GM18861 (cell line): Measurements from ENCODE around the gene ZNF468.
"Not testable (repeated sequence)": the region's sequence is repeated elsewhere in the genome, so short reads cannot be mapped to it uniquely, and the experiment has no call there.

Source experiments
- ATAC-seq: cut with Tn5 transposase; IDR thresholded peaks from one replicate; pipeline ENCODE4 v1.9.1; 2021; ENCODE audit not compliant: unreplicated experiment

Gene ZNF468

DNA sequence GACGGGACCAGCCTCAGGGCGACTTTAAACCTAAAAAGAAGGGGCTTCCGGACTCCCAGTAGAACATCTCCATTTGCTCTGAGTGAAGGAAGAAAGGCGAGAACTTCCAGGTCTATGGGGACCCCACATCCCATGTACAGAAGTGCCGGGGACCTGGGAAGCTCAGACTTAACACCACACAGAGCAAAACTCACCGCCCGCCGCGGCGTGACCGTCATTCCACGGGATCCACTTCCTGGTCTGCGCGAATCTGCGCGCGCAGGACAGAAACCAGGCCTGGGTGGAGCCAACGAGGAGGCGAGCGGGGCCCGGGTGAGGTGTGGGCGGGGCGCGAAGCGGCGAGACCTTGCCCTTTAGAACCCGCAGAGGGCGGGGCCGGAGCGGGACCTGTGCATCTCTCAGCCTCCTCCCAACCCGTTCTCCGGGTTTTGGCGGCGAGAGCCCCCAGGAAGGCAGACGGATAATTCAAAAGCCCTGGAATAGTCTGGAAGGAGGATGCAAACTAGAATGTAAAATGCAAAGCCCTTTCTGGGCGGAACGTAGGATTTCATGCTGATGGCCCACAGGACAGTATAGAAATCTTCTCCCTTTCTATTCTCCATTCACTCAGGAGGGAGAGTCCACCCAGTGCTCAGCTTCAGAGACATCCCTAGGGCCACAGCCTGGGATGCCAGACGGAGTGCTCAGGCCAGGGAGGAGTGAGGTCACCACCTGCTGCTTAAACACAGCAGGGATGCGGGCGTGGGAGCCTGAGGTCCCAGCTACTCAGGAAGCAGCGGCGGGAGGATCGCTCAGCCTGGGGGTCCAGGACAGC, at the start of gene ZNF468:
ZNF468 (minus strand) TSS at position 242 of the 814 bp plus-strand sequence. CDS start 3,347 bp downstream, outside the sequence.
- ATAC-seq = peak; percentile 91

DNA sequence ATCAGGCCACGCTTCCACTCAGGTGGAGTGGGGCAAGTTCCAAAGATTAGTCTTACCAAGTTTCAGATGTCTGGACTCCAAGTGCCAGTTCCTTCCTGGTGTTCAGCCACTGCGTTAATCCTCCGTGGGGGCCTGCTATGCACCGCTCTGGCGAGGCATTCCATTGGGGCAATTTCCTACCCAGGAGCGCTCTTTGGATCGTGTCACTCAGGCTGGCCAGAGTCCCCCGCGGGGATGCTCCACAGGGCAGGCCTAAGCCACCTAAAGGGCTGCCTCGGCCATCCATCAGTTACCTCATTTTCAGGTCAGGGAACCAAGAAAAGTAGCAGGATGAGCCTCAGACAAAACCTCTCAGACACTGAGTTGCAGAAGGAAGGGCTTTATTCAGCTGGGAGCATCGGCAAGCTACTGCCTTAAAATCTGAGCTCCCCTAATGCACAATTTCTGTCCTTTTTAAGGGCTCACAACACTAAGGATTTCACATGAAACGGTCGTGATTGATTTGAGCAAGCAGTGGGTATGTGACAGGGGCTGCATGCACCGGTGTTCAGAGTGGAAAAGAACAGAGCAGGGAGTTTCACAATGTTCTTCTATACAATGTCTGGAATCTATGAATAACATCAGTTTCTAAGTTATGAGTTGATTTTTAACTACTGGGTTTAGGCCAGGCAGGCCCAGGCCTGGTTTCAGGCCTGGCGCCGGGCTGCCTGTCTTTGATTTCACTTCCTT, 46.8 kb upstream of the ZNF468 start:
- ATAC-seq = not testable (repeated sequence)

DNA sequence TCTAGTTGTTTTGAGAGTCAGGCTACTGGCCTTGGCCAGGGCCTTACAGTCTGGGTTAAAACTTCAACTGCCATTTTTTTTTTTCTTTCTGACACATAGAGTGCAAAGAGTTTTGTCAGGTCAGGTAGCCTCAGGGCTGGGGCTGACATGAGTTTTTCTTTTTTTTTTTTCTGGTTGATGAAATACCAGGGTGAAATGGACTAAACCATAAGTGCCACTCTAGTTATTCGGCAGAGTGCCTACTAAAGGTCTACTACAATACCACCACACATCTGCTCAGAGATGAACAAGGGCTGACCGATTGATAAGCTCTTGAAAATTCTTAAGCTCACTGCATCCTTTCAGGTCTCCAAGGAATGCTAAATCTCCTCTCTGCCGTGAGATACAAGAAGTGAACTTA, 44.4 kb upstream of the ZNF468 start:
- ATAC-seq = no peak

DNA sequence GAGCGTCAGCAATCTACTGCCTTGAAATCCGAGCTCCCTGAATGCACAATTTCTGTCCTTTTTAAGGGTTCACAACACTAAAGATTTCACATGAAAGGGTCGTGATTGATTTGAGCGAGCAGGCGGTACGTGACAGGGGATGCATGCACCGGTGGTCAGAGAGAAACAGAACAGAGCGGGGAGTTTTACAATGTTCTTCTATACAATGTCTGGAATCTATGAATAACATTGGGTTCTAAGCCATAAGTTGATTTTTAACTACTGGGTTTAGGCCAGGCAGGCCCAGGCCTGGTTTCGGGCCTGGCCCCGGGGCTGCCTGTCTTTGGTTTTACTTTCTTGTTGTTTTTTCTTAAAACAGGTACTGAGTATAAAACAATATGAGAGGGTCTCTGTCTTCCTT, 41.2 kb upstream of the ZNF468 start:
- not testable (repeated sequence) for ATAC-seq

DNA sequence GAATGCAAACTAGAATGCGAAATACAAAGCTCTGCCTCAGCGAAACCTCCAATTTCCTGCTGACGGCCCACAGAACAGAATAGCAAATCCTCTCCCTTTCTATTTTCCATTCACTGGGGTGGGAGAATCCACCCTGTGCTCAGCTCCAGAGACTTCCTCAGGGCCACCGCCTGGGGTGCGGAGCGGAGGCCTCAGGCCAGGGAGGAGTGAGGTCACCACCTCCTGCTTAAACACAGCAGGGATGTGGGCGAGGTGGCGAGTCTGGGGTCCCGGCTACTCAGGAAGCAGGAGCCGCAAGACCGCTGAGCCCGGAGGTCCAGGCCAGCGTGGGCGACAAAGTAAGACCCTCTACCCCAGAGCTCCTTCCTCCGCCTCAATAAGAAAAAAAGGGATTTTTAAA, 40.7 kb upstream of the ZNF468 start:
- ATAC-seq = no peak

DNA sequence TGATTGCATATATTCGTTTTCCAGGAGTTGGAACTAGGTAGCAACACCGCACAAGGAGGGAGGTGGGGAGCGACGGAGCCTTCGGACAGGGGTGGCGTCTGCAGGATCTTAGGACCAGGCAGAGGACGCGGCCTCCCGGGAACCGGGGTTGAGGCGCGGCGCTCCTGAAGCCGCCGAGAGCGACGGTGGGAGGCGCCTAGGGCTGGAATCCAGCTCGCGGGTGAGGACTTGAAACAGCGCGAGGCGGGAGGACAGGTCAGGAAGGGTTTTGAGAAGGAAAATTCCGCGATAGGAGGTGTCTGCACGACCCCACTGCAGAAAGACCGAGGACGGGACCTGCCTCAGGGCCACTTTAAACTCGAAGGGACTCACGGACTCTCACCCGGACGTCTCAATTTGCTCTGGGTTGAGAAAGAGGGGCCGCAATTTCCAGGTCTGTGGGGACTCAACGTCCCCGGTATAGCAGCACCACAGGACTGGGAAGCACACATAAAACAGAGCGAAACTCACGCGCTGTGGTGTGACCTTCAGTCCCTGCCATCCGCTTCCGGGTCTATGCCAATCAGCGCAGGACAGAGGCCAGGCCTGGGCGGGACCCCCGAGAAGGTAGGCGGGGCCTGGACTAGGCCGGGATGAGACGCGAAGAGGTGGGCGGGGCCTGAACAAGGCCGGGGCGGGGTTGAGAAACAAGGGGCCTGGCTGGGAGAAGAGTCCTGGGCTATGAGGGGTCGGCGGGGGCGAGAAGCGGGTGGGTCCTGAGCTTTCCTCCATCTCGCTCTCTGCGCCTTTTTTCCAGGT, 39.9 kb upstream of the ZNF468 start, which contains the start of gene ZNF320:
ZNF320 (minus strand) TSS at position 498 of the 798 bp plus-strand sequence. CDS start 7,380 bp downstream, outside the sequence.
- peak; percentile 82 for ATAC-seq

DNA sequence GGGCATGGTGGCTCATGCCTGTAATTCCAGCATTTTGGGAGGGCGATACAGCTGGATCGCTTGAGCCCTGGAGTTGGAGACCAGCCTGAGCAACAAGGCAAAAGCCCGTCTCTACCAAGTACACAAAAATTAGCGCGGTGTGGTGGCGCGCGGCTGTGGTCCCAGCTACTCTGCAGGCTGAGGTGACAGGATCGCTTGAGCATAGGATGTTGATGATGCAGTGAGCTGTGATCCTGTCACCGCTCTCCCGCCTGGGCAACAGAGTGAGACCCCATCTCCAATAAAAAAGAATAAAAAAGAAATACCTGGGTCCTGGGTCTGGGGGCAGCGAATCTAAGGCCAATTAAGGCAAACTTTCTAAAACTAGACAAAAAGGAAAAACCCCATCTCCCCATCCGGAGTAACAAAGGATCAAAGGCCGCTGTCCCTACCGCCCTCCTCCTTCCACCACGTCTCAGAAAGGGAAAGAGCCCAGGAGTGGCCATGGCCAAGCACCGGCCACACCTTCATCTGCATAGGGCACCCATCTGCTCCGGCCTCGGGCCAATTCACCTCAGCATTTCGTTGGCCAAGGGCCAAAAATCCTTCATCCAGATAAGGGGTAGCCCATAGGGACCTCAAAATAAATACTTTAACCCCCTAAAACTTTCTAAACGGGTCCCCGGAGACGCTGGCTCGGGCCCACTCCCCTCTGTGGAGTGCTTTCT, 39.2 kb upstream of the ZNF468 start:
- no peak for ATAC-seq

DNA sequence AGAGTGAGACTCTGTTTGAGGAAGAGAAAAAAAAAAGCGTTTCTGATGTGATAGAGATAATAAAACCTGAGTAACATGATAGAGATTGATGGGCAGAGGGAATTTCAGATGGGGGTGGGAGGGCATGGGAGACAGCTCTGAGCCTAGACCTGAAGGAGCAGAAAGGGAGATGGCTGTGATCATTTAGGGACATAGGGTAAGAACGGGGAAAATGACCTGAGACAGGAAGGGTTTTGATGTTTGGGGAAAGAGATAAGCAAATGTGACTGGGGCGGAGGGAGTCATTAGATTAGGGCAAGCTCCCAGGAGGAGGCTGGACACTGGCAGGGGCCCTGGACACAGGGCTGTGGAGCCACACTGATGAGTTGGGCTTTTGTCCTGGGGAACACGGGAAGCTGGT, 33.9 kb upstream of the ZNF468 start:
- ATAC-seq = no peak

DNA sequence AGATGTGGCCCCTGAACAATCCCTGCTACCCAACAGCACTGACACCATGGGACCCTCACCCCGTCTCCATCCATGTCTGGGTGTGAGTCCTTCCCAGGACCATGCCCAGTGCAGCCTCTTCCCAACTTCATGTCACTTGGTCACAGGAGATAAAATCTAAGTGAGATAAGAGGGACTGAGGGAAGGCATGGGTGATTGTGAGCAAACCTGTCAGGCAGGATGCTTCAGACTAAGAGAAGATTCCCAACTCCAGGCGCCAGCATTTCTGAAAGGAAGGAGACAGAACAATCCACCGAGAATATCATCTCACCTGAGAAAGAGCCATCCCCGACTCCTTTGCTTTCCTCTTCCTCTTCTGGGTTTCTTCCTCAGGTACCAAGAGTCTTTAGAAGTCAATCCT, 32.5 kb upstream of the ZNF468 start:
- ATAC-seq = no peak

DNA sequence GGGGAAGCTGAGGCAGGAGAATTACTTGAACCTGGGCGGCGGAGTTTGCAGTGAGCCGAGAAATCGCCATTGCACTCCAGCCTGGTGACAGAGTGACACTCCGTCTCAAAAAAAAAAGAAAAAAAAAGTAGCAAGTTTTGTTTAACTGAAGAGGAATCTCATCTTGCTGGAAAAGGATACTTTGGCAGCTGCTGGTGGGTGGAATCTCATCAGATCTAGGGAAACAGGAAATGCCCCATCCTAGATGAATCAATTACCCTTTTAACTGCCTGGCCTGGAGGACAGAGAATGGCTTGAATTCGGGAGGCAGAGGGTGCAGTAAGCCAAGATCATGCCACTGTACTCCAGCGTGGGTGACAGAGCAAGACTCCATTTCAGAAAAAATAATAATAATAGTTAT, 31.7 kb upstream of the ZNF468 start:
- no peak for ATAC-seq

DNA sequence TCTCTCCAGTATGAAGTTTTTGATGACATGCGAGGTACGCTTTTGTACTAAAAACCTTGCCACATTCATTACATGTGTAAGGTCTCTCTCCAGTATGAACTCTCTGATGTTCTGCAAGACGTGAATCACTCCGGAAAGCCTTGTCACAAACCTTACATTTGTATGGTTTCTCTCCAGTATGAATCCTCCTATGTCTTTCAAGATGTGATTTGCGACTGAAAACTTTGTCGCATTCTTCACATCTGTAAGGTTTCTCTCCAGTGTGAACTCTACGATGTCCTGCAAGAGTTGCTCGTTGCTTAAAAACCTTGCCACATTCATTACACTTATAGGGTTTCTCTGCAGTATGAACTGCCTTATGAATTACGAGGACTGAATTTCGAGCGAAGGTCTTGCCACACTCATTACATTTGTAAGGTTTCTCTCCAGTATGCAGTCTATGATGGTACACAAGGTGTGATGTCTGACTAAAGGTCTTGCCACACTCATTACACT, 23.5 kb upstream of the ZNF468 start:
- ATAC-seq = no peak

DNA sequence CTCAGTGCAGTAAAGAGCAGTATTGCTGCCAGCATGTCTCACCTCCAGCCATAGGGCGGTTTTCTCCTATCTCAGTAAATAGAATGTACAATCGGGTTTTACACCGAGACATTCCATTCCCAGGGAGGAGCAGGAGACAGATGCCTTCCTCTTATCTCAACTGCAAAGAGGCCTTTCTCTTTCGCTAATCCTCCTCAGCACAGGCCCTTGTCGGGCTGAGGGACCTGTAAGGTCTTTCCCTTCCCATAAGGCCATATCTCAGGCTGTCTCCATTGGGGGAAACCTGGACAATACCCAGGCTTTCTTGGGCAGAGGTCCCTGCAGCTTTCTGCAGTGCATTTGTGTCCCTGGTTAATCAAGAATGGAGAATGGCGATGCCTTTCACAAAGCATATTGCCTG, 15.6 kb upstream of the ZNF468 start:
- ATAC-seq = not testable (repeated sequence)

DNA sequence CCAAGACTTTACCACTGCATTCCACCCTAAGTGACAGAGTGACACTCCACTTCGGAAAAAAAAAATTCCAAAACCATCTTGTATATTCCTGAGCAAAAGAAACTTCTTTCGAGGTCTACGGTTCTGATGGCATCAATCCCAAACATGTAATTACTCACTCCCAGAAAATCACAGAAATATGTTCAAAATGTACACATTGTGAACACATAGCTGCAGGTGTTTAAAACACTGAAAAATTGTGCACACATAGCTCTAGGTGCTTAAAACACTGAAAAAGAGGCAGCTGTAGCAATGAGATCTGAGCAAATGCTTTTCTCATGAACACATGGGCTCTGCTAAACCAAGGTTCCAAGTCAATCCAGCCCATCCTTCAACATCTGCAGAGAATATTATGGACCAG, 14.0 kb upstream of the ZNF468 start:
- ATAC-seq = no peak

DNA sequence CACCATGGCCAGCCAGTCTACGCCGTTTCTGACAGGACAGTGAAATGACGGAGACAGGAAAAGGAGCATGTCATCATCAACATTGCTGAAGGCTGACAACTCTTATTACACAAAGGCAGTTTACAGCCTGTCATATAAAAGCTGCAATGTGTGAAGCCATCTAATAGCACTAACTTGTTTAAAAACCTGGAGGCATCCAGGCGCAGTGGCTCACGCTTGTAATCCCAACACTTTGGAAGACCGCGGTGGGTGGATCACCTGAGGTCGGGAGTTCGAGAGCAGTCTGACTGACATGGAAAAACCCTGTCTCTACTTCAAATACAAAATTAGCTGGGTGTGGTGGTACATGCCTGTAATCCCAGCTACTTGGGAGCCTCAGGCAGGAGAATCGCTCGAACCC, 10.6 kb upstream of the ZNF468 start:
- ATAC-seq = not testable (repeated sequence)

DNA sequence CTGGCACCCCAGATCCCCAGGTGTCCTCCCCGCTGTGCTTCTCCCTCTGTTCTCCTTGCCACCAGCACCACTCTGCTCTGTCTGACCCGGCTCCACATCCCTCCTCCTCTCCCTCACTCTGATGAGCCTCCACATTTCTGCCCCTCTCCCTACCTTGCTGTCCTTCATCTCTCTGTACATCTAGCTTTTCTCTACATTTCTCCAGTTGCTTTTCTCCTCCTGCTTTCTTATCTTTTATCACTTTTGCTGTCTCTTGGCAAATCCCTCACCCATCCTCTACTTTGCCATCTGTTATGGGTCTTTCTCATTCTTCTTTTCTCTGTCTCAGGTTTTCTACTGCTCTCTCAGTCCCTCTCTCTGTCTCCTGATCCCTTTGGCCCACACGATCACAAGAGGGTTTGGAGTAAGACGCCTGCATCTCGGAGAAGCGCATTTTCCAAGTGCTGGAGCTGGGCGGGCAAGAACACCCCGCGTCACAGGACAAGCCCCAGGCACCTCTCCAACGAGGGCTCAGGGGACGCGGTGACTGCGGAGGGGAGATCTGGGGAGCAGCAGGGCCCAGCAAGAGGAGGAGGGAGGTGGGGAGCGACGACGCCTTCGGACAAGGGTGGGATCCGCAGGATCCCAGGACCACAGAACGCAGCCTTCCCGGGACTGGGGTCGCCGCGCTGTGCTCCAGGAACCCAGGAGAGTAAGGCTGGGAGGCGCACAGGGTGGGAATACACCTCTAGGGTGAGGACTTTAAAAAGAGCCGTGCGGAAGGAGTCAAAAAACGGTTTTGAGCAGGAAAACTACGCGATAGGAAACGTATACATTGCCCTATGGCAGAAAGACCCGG, 660 bp downstream of the ZNF468 start:
- peak; percentile 8 for ATAC-seq

DNA sequence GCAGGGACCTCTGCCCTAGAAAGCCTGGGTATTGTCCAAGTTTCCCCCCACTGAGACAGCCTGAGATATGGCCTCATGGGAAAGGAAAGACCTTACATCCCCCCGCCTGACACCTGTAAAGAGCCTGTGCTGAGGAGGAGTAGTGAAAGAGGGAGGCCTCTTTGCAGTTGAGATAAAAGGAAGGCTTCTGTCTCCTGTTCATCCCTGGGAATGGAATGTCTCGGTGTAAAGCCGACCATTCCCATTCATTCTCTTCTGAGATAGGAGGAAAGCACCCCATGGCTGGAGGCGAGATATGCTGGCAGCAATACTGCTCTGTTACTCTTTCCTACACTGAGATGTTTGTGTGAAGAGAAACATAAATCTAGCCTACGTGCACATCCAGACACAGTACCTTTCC, 10.1 kb downstream of the ZNF468 start:
- not testable (repeated sequence) for ATAC-seq

DNA sequence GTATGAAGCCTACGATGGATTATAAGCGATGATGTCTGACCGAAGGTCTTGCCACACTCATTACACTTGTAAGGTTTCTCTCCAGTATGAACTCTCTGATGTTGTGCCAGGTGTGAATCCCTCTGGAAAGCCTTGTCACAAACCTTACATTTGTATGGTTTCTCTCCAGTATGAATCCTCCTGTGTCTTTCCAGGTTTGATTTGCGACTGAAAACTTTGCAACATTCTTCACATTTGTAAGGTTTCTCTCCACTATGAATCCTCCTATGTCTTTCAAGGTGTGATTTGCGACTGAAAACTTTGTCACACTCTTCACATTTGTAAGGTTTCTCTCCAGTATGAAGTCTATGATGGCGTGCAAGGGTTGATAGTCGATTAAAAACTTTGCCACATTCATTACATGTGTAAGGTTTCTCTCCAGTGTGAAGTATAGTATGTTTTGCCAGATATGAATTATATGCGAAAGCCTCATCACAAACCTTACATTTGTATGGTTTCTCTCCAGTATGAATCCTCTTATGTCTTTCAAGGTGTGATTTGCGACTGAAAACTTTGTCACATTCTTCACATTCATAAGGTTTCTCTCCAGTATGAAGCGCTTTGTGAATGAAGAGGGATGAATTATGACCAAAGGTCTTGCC, 16.5 kb downstream of the ZNF468 start:
- ATAC-seq = not testable (repeated sequence)

DNA sequence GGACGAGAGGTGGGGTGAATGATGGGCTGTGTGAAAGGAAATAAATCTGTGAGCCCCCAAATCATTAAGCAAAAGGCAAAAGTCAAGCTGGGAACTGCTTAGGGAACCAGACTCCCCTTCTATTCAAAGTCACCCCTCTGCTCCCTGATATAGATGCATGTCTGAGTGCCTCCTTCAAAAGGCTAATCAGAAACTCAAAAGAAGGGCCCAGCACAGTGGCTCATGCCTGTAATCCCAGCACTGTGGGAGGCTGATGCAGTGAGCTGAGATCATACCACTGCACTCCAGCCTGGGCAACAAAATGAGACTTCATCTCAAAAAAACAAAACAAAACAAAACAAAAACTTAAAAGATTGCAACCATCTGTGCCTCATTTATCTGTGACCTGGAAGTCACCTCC, 23.1 kb downstream of the ZNF468 start:
- not testable (repeated sequence) for ATAC-seq

DNA sequence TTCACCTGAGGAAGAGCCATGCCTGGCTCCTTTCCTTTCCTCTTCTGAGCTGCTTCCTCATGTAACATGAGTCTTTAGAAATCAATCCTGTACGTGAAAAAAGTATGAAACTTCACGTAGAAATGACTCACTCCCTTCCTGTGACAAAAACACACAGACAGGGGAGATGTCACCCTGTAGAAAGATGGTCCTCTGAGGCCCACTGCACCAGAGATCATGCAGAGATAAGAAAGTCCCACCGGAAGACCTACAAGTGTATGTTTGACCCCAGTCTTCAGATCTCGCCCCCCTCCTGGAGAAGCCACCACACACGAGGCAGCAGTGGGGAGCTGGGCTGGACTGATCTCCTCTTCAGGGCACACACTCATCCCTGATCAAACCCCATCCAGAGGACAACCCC, 23.9 kb downstream of the ZNF468 start:
- not testable (repeated sequence) for ATAC-seq
